Suppressor macrophage (primary cell): Measurements from ENCODE around the gene MGARP.

Experiments used
- DNase-seq, 4 experiments: peaks; one replicate each; pipeline ENCODE4 v3.0.0-alpha.2; 2020 to 2022

The MGARP gene

DNA sequence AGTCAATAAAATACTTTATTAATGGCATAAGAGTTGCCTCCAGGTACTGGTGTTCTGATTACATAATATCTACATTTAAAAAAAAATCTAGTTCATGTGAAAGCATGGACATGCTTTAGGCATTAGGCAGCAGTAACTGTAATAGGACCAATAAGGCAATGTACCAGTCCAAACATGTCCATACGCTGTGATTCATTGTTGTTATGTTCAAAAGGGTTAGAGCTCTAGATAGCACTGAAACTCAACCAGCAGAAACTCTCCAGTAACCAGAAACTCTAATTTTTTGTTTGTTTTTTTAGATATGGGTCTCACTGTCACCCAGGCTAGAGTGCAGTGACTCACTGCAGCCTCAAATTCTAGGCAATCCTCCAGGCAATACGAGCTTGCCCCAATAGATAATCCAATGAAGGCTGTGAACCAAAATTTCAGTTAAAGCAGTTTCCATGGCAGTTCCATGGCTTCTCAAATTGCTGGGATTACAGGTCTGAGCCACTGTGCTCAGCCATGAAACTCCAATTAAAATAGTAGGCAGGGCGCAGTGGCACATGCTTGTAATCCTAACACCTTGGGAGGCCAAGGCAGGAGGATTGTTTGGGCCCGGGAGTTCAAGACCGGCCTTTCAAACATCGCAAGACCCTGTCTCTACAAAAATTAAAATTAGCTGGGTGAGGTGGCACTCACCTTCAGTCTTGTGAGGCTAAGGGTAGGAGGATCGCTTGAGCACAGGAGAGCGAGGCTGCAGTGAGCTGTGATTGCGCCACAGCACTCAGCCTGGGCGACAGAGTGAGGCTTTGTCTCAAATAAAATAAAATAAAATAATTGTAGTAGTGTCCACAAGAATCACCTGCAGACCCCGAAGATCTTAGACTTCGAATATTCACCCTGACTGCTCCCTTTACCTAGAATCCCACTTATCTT, 36.3 kb downstream of the MGARP start:
- no peak for DNase-seq

- DNase-seq = no peak
Observed at GRCh38 chr4:139242511-139243051, 37.4 kb downstream of the MGARP start.

- DNase-seq = no peak
Observed at GRCh38 chr4:139241784-139242151, 38.3 kb downstream of the MGARP start.

DNA sequence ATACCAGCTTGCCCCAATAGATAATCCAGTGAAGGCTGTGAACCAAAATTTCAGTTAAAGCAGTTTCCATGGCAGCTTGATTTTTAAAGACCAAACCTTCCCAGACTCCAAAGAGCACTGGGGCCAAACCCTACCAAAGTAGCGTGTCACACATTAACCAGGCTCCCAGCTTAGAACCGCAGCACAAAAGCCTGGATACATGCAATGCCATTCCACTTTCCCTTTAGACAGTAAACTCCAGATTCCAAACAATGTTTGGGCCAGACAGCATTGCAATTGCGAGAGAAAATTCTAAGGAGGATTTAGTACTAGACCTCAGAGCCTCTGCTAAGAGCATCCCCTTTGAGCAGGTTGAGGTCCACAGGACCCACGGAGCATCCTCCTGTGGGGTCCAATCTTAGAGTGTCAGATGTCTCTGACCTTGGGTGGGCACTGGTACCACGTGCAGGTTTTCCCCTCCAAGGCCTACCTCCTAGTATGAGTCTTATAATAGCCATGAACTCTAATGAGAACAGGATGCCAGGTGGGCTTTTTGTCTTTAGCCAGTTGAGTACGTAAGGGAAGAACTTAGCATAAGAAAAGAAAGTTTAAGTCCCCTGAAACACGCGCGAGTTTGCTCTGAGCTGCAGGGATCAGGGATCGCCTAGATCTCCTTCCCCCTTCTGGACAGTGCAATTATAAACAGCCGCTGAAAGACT, 38.8 kb downstream of the MGARP start:
- DNase-seq = no peak

- DNase-seq = peak in 1 of 4 experiments; percentile 27
Observed at GRCh38 chr4:139239127-139239772, 40.8 kb downstream of the MGARP start.

GRCh38 chr4:139234253-139234652, 45.8 kb downstream of the MGARP start:
- no peak for DNase-seq

DNA sequence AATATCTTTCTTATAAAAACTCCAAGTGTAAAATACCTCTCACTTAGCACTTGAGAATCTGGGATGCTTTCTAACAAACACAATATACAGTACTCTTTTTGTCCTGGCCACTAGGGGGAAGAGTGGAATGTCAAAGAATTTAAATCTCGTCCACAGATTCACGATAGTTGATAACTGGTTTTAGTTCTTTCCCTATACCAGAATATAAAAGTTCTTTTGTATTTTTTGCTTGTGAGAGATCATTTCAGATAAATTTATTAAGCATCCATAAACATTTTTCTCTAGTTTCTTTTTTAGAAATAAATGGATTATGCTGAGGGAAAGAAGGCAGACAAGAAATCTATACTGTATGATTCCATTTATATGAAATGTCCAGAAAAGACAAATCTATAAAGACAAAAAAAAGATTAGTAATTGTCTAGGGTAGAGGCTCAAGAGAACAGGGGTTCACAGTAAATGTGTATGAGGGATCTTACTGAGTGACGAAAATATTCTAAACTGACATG, 50.4 kb downstream of the MGARP start:
- DNase-seq = peak; percentile 45 to 81 (median 62)

DNA sequence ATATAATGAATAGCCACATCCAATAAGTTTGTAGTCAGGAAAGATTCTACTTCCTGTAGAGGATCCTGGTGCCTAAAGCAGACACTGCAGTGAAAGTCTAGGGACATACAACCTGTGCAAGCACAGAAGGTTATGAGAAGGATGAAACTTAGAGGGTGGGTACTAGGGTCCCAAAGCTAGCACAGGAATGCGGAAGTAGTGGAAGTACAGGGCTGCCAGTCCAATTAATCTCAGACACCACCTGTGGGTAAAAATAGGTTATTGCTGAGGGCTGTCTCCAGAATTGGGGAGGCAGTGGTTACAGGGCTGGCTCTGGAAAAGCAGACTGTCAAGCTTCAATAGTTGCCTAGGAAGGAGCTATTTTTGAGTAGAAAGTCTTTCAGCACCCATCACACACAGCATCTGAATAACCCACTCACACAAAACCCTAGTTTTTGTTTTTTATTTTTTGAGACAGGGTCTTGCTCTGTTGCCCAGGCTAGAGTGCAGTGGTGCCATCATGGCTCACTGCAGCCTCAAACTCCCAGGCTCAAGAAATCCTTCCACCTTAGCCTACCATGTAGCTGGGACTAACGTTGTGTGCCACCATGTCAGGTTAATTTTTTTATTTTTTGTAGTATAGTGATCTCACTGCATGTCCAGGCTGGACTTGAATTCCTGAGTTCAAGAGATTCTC, 52.2 kb downstream of the MGARP start:
- DNase-seq = peak in 2 of 4 experiments; percentile 23 to 35

DNA sequence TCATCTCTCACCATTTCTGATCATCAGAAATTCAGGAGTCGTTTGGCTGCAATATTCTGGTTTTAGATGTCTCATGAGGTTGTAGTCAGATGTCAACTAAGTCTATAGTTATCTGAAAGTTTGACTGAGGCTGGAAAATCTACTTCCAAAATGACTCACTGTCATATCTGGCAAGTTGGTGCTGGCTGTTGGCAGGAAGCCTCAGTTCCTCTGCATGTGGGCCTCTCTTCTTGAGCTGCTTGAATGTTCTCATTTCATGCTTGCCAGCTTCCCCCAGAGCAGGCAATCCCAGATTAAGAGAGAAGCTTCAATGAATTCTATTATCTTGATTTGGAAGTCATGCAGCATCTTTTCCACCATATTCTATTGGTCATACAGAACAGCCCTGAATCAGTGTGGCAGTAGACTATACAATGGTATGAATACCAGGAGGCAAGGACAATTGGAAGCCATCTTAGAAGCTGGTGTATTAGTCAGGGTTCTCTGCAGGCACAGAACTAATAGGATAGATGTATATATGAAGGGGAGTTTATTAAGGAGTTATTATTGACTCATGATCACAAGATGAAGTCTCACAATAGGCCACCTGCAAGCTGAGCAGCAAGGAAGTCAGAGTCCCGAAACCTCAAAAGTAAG, 56.2 kb downstream of the MGARP start:
- peak; percentile 54 to 72 (median 71) for DNase-seq

DNA sequence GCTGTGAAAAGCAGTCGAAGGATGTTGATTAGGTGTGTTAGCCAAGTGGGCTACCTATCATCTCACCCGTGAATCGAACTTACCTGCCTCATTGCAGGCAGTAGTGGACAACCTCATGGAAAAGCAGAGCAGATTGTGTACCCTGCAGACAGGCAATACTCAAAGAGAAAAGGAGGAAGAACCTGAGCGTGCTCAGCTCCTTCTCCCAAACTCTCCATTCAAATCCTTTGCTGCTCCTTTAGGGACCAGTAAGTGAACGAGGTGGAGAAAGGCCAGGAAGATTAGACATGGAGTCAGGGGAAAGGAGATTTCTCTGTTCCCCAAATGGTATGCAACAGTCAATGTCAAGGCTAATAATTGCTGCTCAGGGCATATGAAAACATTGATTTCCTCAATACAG, 57.8 kb downstream of the MGARP start:
- no peak for DNase-seq

DNA sequence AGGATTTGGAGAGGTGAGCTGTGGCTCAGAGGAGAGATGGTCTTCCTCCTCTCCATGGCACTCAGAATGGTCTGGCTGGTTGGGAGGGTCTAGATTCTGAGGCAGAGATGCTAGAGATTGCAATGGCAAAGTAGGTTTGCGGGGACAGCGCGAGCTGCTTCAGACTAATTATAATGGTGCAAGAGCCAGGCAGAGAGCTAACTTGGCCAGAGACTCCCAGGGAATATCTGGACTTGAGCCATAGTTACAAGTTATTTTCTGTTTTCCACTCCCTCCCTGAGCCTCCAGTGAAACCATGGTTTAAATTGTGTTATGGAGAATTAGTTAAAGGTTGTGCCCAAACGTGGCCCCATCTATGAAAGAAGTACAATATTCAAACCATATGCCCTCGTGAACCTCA, 58.3 kb downstream of the MGARP start:
- no peak for DNase-seq

GRCh38 chr4:139219450-139220055, 60.5 kb downstream of the MGARP start:
- DNase-seq = no peak
